GM12892 (cell line): ENCODE measurements around the gene DLGAP1.

Experiments used
- POLR2A ChIP-seq: IDR thresholded peaks from 2 replicates; pipeline ENCODE4 v1.6.1; 2011; ENCODE audit warnings: low read depth, low read length, control low read depth
- POLR2AphosphoS5 ChIP-seq: IDR thresholded peaks from 2 replicates; pipeline ENCODE4 v1.6.1; 2011; ENCODE audit warnings: low read depth, low read length, control low read depth

DNA sequence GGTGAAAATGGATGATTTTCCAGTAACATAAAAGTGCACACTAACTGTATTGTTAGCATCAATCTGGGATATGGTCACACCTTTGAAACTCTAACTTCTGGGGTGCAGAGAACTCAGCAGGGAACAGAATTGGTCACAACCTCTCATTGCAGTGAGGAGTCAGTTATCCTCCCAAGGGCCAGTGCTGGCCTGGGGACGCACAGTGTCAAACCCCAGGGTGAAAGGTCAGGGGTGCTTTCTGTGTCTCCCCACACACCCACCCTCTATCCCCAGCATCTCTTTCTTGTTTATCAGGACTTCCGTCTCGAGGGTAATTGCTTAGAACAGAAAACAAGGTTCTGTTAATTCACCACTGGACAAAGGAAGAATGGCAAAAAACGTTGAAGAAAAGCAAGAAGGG, 208.7 kb downstream of the DLGAP1 start:
- no peak for TF ChIP-seq POLR2A
- TF ChIP-seq POLR2AphosphoS5: no peak
